Esophagus muscularis mucosa (tissue), 4 donors: Measurements from ENCODE around the gene SEMA3D. TPM values are rescaled to one million over a fixed set of nuclear protein-coding genes. Genes with fewer than 3 reads are reported as not detected.

Experiments
- DNase-seq: peaks from one replicate; pipeline ENCODE4 v3.0.0-alpha.2; 2017; ENCODE audit errors: extremely low spot score
- H3K27ac ChIP-seq, 4 donors: fragments of 200-600 bp; sonication (generic); replicated peaks in 1 of 4; 1 replicate in 3 of 4; 2 replicates in 1 of 4; pipeline ENCODE4 v1.5.1; 2016 to 2019; ENCODE audit warnings: mild to moderate bottlenecking in 1 of 4
- H3K27me3 ChIP-seq, 4 donors: fragments of 200-600 bp; sonication (generic); one replicate each; pipeline versions ENCODE4 v1.5.1 to v1.6.0; 2016 to 2019
- H3K36me3 ChIP-seq, 4 donors: fragments of 200-600 bp; sonication (generic); one replicate each; pipeline ENCODE4 v1.5.1; 2016 to 2019
- H3K4me1 ChIP-seq, 4 donors: fragments of 200-600 bp; sonication (generic); one replicate each; pipeline ENCODE4 v1.5.1; 2016 to 2019
- H3K4me3 ChIP-seq, 4 donors: fragments of 200-600 bp; sonication (generic); 1 replicate in 2 of 4; 2 replicates in 2 of 4; pipeline ENCODE4 v1.5.1; 2016 to 2019; ENCODE audit warnings: mild to moderate bottlenecking in 4 of 4, moderate library complexity in 1 of 4
- H3K9me3 ChIP-seq, 4 donors: fragments of 200-600 bp; sonication (generic); 1 replicate in 3 of 4; 2 replicates in 1 of 4; pipeline ENCODE4 v1.5.1; 2016 to 2019
- CTCF ChIP-seq, 3 experiments: fragments of 200-600 bp in 2 of 3; fragments of 450-650 bp in 1 of 3; sonication (generic) in 2 of 3; IDR thresholded peaks; one replicate each; pipeline ENCODE4 v1.5.1; 2017 to 2019; ENCODE audit warnings: antibody characterized with exemption in 3 of 3, mild to moderate bottlenecking in 2 of 3, moderate library complexity in 1 of 3
- EP300 ChIP-seq: sonication (generic); formaldehyde crosslinking; IDR thresholded peaks from one replicate; pipeline ENCODE4 v1.6.1; 2017; ENCODE audit warnings: antibody characterized with exemption
- POLR2A ChIP-seq: fragments of 450-650 bp; IDR thresholded peaks from one replicate; pipeline ENCODE4 v1.6.1; 2017; ENCODE audit warnings: antibody characterized with exemption, moderate library complexity, mild to moderate bottlenecking, low read depth
- POLR2AphosphoS5 ChIP-seq, 2 donors: sonication (generic); formaldehyde crosslinking; IDR thresholded peaks; one replicate each; pipeline ENCODE4 v1.6.1; 2017; ENCODE audit warnings: antibody characterized with exemption in 2 of 2
- WGBS: methylation state at CpG from one replicate; pipeline ENCODE4 v1.1.5; 2018; 5-methylcytosine and 5-hydroxymethylcytosine counted together
- intact Hi-C: fragments of 100-400 bp; cut with DNase I; formaldehyde crosslinking; loops from one replicate; pipeline ENCODE4 v1.15.1; 2023
- total RNA-seq, 4 donors: library from RNA; depleted of rRNA; stranded (reverse); fragments of >200 nt; gene quantifications; one replicate each; pipeline versions ENCODE4 v1.1.0 to v1.2.1, GENCODE V29; 2016

Gene SEMA3D
- total RNA-seq, 4 donors from 2014 or later, result 0.42 to 2.2 (median 1.4) TPM

- no peak for TF ChIP-seq POLR2A
- no peak for TF ChIP-seq CTCF (IDR thresholded peaks at IDR 0.05)
- 65% methylated on average over 3 of the region's 3 CpGs for WGBS
- DNase-seq, result no peak
- Histone ChIP-seq H3K4me3 (no peak overlapping the region), H3K27ac (no peak overlapping the region), H3K4me1 (no peaks in the 10 kb centered on the region), H3K9me3 (no peaks in the 10 kb centered on the region), H3K36me3 (no peaks in the 10 kb centered on the region), H3K27me3 (no peaks in the 10 kb centered on the region)
- intact Hi-C loops, result no loop called here
Observed at GRCh38 chr7:85078181-85078580, 108.7 kb downstream of the SEMA3D start.

GRCh38 chr7:85075864-85076263, 111.0 kb downstream of the SEMA3D start:
- no peak for DNase-seq
- WGBS, result 92% methylated on average over 2 of the region's 2 CpGs
- TF ChIP-seq CTCF (IDR thresholded peaks at IDR 0.05) (no peak), POLR2AphosphoS5 (IDR thresholded peaks at IDR 0.05) (no peak)
- Histone ChIP-seq H3K4me3 (no peak overlapping the region), H3K4me1 (no peaks in the 10 kb centered on the region), H3K9me3 (no peaks in the 10 kb centered on the region), H3K27me3 (no peaks in the 10 kb centered on the region), H3K36me3 (no peaks in the 10 kb centered on the region), H3K27ac (no peak overlapping the region)
- intact Hi-C loops, result no loop called here

GRCh38 chr7:85074992-85075391, 111.9 kb downstream of the SEMA3D start:
- Histone ChIP-seq H3K36me3 (no peaks in the 10 kb centered on the region), H3K27me3 (no peaks in the 10 kb centered on the region), H3K9me3 (no peaks in the 10 kb centered on the region), H3K4me3 (no peak overlapping the region), H3K4me1 (no peaks in the 10 kb centered on the region), H3K27ac (no peak overlapping the region)
- no peak for DNase-seq
- no peak for TF ChIP-seq CTCF (IDR thresholded peaks at IDR 0.05)
- TF ChIP-seq POLR2AphosphoS5 (IDR thresholded peaks at IDR 0.05), result no peak
- no peak for TF ChIP-seq POLR2A
- no peak for TF ChIP-seq EP300
- intact Hi-C loops, result no loop called here
- 73% methylated on average over 2 of the region's 2 CpGs for WGBS

- H3K4me1 ChIP-seq, result no peaks in the 10 kb centered on the region
- intact Hi-C loops, result no loop called here
- DNase-seq, result no peak
- H3K4me3 ChIP-seq, result no peak overlapping the region
- WGBS, result 88% methylated on average over 1 of the region's 1 CpG
- no peaks in the 10 kb centered on the region for H3K9me3 ChIP-seq
- H3K27ac ChIP-seq, result no peak overlapping the region
- H3K27me3 ChIP-seq, result no peaks in the 10 kb centered on the region
- TF ChIP-seq CTCF (IDR thresholded peaks at IDR 0.05) (no peak), EP300 (no peak), POLR2A (no peak), POLR2AphosphoS5 (IDR thresholded peaks at IDR 0.05) (no peak)
- no peaks in the 10 kb centered on the region for H3K36me3 ChIP-seq
Observed at GRCh38 chr7:85074016-85074415, 112.8 kb downstream of the SEMA3D start.

- TF ChIP-seq POLR2AphosphoS5 (IDR thresholded peaks at IDR 0.05) (no peak), EP300 (no peak), CTCF (IDR thresholded peaks at IDR 0.05) (no peak), POLR2A (no peak)
- no peak overlapping the region for H3K27ac ChIP-seq
- DNase-seq, result no peak
- H3K4me3 ChIP-seq, result no peak overlapping the region
- WGBS, result 95% methylated on average over 5 of the region's 5 CpGs
- no peaks in the 10 kb centered on the region for H3K27me3 ChIP-seq
- H3K36me3 ChIP-seq, result no peaks in the 10 kb centered on the region
- no peaks in the 10 kb centered on the region for H3K9me3 ChIP-seq
- intact Hi-C loops, result no loop called here
- no peaks in the 10 kb centered on the region for H3K4me1 ChIP-seq
Observed at GRCh38 chr7:85070967-85071628, 115.8 kb downstream of the SEMA3D start.
